AG09319 (cell line): ENCODE data around the gene ANKRD6.

Experiments used
- DNase-seq: peaks from one replicate; pipeline ENCODE4 v3.0.0-alpha.2; 2010; ENCODE audit warnings: low read depth; ENCODE audit errors: extremely low read depth
- CTCF ChIP-seq: IDR thresholded peaks from 2 replicates; pipeline ENCODE4 v1.5.1; 2011; ENCODE audit warnings: low read depth, mild to moderate bottlenecking, inconsistent platforms, low read length, moderate library complexity

The ANKRD6 gene

GRCh38 chr6:89409461-89410035 lies 23.4 kb upstream of the ANKRD6 start:
- DNase-seq = no peak
- TF ChIP-seq CTCF = no peak

GRCh38 chr6:89410231-89410761 lies 22.7 kb upstream of the ANKRD6 start:
- DNase-seq = no peak
- no peak for TF ChIP-seq CTCF

- TF ChIP-seq CTCF = no peak
- no peak for DNase-seq
These were observed 22.2 kb upstream of the ANKRD6 start for GRCh38 chr6:89410788-89411144.

GRCh38 chr6:89411145-89412070 lies 21.5 kb upstream of the ANKRD6 start:
- DNase-seq = no peak
- TF ChIP-seq CTCF = no peak

GRCh38 chr6:89412071-89413005 lies 20.6 kb upstream of the ANKRD6 start, which contains the start of gene RRAGD:
Gene RRAGD (minus strand): TSS chr6:89412273. CDS start chr6:89411993, 280 bp downstream.
- DNase-seq = no peak
- no peak for TF ChIP-seq CTCF

GRCh38 chr6:89413006-89413400 lies 19.9 kb upstream of the ANKRD6 start:
- TF ChIP-seq CTCF = no peak
- DNase-seq = no peak
